ENCODE measurements around the gene WDFY1.

- TF ChIP-seq CTCF (IDR thresholded peaks at IDR 0.05) (no peak), EZH2 (IDR thresholded peaks at IDR 0.05) (no peak)
These were observed 7.3 kb upstream of the WDFY1 start for GRCh38 chr2:223952280-223952968.
